ENCODE measurements around the gene TMEM33.
"Not testable (repeated sequence)": the region's sequence is repeated elsewhere in the genome, so short reads cannot be mapped to it uniquely, and the experiment has no call there.

TMEM33 gene

GRCh38 chr4:41890085-41890484 is 45.1 kb upstream of the TMEM33 start:
- H3K4me3 ChIP-seq (ENCODE audit: low read depth, low read length) = no peak overlapping the region
- DNase-seq (ENCODE audit: low read depth) = no peak
- TF ChIP-seq, protein P1, sequence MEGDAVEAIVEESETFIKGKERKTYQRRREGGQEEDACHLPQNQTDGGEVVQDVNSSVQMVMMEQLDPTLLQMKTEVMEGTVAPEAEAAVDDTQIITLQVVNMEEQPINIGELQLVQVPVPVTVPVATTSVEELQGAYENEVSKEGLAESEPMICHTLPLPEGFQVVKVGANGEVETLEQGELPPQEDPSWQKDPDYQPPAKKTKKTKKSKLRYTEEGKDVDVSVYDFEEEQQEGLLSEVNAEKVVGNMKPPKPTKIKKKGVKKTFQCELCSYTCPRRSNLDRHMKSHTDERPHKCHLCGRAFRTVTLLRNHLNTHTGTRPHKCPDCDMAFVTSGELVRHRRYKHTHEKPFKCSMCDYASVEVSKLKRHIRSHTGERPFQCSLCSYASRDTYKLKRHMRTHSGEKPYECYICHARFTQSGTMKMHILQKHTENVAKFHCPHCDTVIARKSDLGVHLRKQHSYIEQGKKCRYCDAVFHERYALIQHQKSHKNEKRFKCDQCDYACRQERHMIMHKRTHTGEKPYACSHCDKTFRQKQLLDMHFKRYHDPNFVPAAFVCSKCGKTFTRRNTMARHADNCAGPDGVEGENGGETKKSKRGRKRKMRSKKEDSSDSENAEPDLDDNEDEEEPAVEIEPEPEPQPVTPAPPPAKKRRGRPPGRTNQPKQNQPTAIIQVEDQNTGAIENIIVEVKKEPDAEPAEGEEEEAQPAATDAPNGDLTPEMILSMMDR (IDR thresholded peaks at IDR 0.05; ENCODE audit: insufficient read depth, low read depth, low read length, missing control alignments) = no peak

GRCh38 chr4:41896648-41897047 is 38.6 kb upstream of the TMEM33 start:
- no peak overlapping the region for H3K4me3 ChIP-seq (ENCODE audit: low read depth, low read length)
- no peak for DNase-seq (ENCODE audit: low read depth)
- TF ChIP-seq, protein P1 (IDR thresholded peaks at IDR 0.05; ENCODE audit: insufficient read depth, low read depth, low read length, missing control alignments) = no peak

DNA sequence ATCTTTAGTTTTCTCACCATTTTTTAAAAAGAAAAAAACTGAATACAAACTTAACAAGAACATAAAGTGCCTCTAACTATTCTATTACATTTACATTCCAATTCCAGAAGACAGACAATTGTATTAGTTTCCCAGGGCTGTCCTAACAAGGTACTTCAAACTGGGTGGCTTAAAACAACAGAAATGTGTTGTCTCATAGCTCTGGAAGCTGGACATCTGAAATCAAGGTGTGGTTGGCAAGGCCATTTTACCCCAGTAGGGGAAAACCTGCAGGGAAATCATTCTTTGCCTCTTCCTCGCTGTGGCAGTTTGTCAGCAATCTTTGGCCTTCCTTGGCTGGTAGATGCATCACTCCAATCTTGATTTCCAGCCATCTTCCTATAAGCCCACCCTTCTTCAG is 37.5 kb upstream of the TMEM33 start:
- H3K4me3 ChIP-seq (ENCODE audit: low read depth, low read length) = no peak overlapping the region
- no peak for DNase-seq (ENCODE audit: low read depth)
- TF ChIP-seq, protein P1 (IDR thresholded peaks at IDR 0.05; ENCODE audit: insufficient read depth, low read depth, low read length, missing control alignments) = no peak

GRCh38 chr4:41909136-41909535 is 26.1 kb upstream of the TMEM33 start:
- H3K4me3 ChIP-seq (ENCODE audit: low read depth, low read length); DNase-seq (ENCODE audit: low read depth): not testable (repeated sequence)

GRCh38 chr4:41912546-41912945 is 22.7 kb upstream of the TMEM33 start:
- H3K4me3 ChIP-seq (ENCODE audit: low read depth, low read length) = no peak overlapping the region
- DNase-seq (ENCODE audit: low read depth) = no peak
- TF ChIP-seq, protein P1 (IDR thresholded peaks at IDR 0.05; ENCODE audit: insufficient read depth, low read depth, low read length, missing control alignments) = no peak

GRCh38 chr4:41913509-41913908 is 21.7 kb upstream of the TMEM33 start:
- TF ChIP-seq, protein P1 (IDR thresholded peaks at IDR 0.05; ENCODE audit: insufficient read depth, low read depth, low read length, missing control alignments) = no peak
- DNase-seq (ENCODE audit: low read depth) = no peak
- H3K4me3 ChIP-seq (ENCODE audit: low read depth, low read length) = no peak overlapping the region

- TF ChIP-seq, protein P1 (IDR thresholded peaks at IDR 0.05; ENCODE audit: insufficient read depth, low read depth, low read length, missing control alignments) = no peak
- no peak for DNase-seq (ENCODE audit: low read depth)
- H3K4me3 ChIP-seq (ENCODE audit: low read depth, low read length) = no peak overlapping the region
These were observed 17.0 kb upstream of the TMEM33 start for GRCh38 chr4:41918278-41918677.

DNA sequence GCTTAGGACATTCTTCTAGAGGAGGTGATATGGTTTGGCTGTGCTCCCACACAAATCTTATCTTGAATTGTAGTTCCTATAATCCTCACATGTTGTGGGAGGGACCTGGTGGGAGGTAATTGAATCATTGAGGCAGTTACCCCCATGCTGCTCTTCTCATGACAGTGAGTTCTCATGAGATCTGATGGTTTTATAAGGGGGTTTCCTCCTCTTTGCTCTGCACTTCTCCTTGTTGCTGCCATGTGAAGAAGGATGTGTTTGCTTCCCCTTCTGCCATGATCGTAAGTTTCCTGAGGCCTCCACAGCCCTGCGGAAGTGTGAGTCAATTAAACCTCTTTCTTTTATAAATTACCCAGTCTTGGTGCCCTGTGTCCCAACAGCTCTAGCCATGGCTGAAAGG is 14.8 kb upstream of the TMEM33 start:
- H3K4me3 ChIP-seq (ENCODE audit: low read depth, low read length) = not testable (repeated sequence)

More for the DNA sequence above, 14.8 kb upstream of the TMEM33 start:
- DNase-seq (ENCODE audit: low read depth) = not testable (repeated sequence)
